Breast epithelium (tissue), 3 donors: ENCODE results near the gene BAIAP3.

Source experiments
- CTCF ChIP-seq, 3 donors: fragments of 450-650 bp; IDR thresholded peaks; one replicate each; pipeline ENCODE4 v1.5.1; 2016 to 2017; ENCODE audit warnings: antibody characterized with exemption in 3 of 3, mild to moderate bottlenecking in 3 of 3, moderate library complexity in 3 of 3
- POLR2A ChIP-seq: fragments of 450-650 bp; IDR thresholded peaks from one replicate; pipeline ENCODE4 v1.6.1; 2016; ENCODE audit warnings: antibody characterized with exemption, mild to moderate bottlenecking, moderate library complexity

DNA sequence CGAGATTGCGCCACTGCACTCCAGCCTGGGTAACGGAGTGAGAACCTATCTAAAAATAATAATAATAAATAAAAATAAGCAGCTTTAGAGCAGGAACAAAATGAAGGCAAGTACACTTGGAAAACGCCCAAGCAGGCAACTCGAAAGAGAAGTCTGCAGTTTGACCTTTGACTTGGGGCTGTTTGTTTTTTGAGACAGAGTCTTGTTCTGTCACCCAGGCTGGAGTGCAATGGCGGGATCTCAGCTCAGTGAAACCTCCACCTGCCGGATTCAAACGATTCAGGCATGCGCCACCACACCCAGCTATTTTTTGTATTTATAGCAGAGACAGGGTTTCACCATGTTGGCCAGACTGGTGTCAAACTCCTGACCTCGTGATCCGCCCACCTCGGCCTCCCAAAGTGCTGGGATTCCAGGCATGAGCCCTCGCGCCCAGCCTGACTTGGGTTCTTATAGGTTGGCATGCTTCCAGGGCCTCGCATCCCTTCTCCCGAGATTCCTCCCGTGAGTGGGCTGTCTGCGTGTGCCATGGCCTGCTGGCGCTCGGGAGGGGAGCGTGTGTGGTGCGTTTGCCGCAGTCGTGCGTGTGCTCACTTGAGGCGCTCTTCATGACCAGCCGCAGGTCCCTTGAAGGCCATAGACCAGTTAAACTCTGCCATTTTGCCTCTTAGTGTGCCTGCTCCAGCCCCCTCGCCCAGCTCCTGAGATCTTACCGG, 42.4 kb upstream of the BAIAP3 start:
- TF ChIP-seq CTCF (IDR thresholded peaks at IDR 0.05) (no peak), POLR2A (no peak)
